Coronary artery (tissue), 2 donors: ENCODE measurements around the gene PNMA6E.

Source experiments
- DNase-seq: peaks from one replicate; pipeline ENCODE4 v3.0.0-alpha.2; 2017; ENCODE audit warnings: low spot score
- H3K27ac ChIP-seq, 2 donors: fragments of 200-600 bp; sonication (generic); one replicate each; pipeline ENCODE4 v1.5.1; 2016 to 2019
- H3K4me3 ChIP-seq: fragments of 200-600 bp; sonication (generic); 2 replicates; pipeline ENCODE4 v1.5.1; 2016; ENCODE audit warnings: mild to moderate bottlenecking, moderate library complexity
- TF ChIP-seq, protein P1 (sequence below): fragments of 200-600 bp; sonication (generic); IDR thresholded peaks from one replicate; pipeline ENCODE4 v1.5.1; 2019; ENCODE audit warnings: antibody characterized with exemption

PNMA6E gene

DNA sequence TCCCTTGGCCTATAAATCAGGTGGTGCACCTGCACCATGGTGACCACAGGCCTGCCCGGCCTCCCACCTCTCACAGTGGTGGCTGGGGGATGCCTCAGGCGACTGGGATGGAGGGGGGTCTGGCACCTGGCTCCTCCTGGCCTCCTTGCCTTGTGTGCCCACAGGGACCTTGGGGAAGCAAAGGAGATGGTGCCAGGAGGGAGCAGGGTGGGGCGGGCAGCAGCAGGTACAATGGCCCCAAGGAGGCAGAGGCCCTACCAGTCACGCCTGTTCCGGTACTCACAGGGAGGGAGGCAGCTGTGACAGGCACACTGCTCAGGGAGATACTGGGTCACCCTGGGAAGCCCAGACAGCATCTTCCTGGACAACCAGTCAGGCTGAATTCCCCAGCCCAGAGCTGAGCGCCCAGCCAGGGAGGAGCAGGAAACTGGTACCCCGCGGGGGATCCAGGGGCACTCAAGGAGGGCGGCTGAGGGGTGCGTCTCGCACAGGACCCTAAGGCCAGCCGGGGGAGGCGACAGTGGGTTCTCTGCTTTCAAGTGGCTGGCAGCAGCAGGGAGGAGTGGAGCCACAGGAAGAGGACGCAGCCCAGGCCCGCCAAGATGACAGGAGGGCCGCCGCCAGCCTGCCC lies 45.9 kb upstream of the PNMA6E start:
- no peak overlapping the region for H3K27ac ChIP-seq
- no peak for DNase-seq
- no peak overlapping the region for H3K4me3 ChIP-seq
- TF ChIP-seq, protein P1, sequence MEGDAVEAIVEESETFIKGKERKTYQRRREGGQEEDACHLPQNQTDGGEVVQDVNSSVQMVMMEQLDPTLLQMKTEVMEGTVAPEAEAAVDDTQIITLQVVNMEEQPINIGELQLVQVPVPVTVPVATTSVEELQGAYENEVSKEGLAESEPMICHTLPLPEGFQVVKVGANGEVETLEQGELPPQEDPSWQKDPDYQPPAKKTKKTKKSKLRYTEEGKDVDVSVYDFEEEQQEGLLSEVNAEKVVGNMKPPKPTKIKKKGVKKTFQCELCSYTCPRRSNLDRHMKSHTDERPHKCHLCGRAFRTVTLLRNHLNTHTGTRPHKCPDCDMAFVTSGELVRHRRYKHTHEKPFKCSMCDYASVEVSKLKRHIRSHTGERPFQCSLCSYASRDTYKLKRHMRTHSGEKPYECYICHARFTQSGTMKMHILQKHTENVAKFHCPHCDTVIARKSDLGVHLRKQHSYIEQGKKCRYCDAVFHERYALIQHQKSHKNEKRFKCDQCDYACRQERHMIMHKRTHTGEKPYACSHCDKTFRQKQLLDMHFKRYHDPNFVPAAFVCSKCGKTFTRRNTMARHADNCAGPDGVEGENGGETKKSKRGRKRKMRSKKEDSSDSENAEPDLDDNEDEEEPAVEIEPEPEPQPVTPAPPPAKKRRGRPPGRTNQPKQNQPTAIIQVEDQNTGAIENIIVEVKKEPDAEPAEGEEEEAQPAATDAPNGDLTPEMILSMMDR, result no peak

DNA sequence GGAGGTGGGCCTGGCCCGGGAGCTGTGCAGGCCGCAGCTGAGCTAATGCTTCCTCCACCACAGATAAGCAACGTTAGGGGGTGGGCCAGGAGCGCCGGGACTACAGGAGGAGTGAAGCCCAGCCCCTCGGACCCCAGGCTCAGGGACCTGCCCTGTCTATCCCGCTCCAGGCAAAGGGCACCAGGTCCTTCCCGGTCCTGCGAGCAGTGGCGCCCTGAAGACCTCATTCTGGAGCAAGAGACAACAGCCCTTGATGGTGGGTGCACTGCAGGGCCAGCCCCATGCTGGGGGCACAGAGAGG lies 45.4 kb upstream of the PNMA6E start:
- no peak overlapping the region for H3K4me3 ChIP-seq
- TF ChIP-seq, protein P1, result no peak
- no peak overlapping the region for H3K27ac ChIP-seq
- no peak for DNase-seq

DNA sequence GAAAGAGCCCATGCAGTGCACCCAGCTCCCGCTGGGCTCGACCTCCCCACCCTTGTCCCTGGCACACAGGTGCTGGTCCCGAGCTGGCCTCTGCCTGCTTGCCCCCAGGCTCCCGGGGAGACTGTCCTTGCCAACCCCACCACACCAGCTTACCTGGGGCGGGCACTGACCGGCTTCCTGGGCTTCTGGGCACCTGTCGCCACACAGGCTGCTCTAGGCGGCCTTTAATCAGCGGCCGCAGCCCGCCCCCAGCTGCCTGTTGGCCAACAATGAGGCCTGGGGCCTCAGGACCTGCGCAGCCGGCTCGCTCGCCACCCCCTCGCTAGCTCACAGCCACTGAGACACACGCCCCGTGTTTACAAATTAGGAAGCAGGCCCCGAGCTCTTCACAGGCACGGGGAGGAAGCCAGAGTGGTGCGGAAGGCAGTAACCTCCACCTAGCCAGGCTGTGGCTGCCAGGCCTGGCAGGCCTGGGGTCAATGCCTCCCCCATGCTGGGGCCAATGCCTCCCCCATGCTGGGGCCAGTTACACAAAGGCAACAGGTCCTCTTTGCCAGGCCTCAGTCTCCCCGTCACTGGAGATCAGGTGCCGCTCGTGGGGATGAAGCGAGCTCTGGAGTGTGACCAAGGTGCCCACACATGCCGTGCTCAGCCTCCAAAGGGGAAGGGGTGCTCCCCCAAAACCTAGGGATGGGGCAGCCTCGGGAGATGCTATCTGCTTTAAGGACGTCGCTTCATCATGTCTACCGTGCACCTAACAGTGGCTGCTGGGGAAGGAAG lies 44.9 kb upstream of the PNMA6E start, which contains the start of gene TREX2:
Gene TREX2 (minus strand): TSS at position 201 of the 780 bp plus-strand sequence. CDS start 626 bp downstream, outside the sequence.
- no peak within 1 kb of the TSS for H3K27ac ChIP-seq
- TF ChIP-seq, protein P1, result no peak
- no peak within 1 kb of the TSS for H3K4me3 ChIP-seq
- DNase-seq, result no peak

DNA sequence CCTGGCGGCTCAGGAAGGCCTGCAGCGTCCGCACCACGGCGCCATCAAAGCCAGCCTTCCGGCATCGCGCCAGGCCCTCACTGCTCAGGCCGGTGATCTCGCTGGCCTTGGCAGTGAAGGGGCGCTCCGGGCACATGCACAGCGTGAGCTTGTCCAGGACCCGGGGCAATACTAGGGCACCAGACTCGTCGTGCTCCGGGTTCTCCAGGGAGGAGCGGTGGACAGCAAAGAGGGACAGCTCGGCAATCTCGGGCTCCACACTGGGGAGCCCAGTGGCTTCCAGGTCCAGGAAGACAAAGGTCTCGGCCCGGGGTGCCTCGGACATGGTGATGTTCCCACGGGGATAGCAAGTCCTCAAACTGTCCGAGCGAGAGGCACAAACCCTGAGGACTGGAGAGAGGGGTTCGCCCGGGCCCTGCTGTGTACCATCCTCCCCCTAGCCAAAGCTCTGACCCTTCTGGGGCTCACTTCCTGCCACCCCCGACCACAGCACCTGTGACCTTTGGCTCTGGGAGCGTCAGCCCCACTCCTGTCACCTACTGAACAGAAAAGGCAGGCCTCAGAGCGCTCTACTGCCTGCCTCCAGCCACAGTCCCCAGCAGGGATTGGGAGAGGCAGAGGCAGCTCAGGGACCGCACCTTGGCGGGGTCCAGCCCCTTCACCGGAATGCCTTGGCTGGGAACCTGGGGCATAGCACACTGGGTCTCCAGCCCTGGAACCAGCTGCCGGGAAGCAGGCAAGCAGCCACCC lies 44.1 kb upstream of the PNMA6E start:
- TF ChIP-seq, protein P1, result no peak
- Histone ChIP-seq H3K27ac (no peak overlapping the region), H3K4me3 (no peak overlapping the region)
- no peak for DNase-seq

DNA sequence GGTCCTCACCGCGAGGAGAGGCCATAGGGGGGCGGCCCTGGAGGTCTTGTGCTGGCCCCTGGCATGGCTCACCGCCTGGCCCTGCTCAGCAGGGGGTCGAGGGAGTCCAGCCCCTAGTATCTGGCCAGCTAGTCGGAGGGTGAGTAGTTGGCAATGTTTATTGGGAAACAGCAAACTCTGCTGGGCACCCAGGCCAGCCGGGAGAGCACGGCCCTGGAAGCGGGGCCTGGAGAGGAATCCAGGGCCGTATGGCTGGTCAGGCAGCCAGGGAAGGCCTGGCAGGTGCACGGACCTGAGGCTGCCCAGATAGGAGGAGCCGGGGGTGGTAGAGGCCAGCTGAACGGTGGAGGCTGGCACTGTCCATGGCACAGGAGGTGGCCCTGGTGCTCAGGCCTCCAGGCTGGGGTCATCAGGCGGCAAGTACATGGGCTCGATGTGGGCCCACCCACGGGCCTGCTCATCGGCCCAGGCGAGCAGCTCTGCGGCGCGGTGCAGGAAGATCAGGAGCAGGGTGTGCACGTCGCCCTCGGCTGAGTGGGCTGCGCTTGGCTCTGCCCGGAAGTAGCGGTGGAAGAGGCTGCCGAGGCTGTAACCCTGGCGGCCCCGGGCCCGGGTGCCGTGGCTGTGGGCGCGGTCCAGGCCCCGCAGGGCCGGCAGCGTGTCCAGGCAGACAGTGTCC lies 43.3 kb upstream of the PNMA6E start:
- H3K4me3 ChIP-seq, result no peak overlapping the region
- no peak overlapping the region for H3K27ac ChIP-seq
- TF ChIP-seq, protein P1, result no peak
- no peak for DNase-seq

DNA sequence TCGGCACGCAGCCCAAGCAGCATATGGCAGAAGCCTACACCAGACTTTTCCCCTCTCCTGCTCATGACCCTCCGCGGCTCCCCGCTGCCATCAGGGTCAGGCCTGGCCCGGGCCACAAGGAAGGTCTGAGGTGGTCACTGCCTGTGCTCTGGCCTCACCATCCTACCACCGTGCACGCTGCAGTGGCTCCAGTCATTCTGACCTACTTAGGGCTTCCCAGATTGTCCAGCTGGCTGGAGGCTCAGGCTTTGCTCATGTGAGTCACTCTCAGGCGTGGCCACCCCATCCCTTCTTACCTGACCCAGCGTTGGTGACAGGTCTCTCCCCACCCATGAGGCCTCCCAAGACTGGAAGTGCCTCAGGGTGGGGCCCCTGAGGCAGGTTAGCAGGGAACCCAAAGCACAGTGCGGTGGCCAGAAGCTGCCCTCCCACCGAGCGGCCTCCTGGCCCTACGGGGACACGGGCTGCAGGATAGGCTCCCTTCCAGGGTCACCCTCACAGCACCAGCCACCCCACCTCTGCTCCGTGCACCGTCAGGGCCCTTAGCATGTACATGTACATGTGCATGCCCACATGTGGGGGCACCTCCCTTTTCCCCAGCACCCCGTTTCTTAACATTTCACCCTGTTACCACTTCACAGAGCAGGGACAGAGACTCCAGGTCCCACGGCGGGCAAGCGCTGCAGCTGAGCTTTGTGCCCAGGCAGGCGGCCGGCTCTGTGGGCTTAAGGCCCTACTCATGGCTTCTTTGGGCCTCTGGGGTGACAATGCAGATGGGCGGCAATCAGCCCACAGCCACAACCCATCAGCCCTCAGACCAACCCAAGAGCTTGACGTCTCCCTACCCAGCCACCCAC lies 42.6 kb upstream of the PNMA6E start:
- DNase-seq, result no peak
- no peak overlapping the region for H3K27ac ChIP-seq
- no peak overlapping the region for H3K4me3 ChIP-seq
- TF ChIP-seq, protein P1, result no peak
